T47D (cell line): Measurements from ENCODE around the gene HMG20B.

Experiments used
- DNase-seq, 2 experiments: peaks; one replicate each; pipeline versions ENCODE4 v3.0.0 to v3.0.0-alpha.2; 2011 to 2012; ENCODE audit warnings: low read depth in 1 of 2, low spot score in 1 of 2
- JUND ChIP-seq: IDR thresholded peaks from 2 replicates; pipeline ENCODE4 v1.6.1; 2012; ENCODE audit warnings: low read depth
- in situ Hi-C: cut with HindIII; loops from 2 replicates; pipeline ENCODE4 v1.10.0; 2016; ENCODE audit warnings: low sequenced_read_pairs, low pct_unique_long_range_greater_than_20kb

The HMG20B gene

GRCh38 chr19:3620145-3620816, 47.5 kb downstream of the HMG20B start:
- TF ChIP-seq JUND: no peak
- in situ Hi-C loops: no loop called here
- DNase-seq: no peak

- DNase-seq: no peak
- in situ Hi-C loops: no loop called here
- TF ChIP-seq JUND: no peak
Observed at GRCh38 chr19:3620817-3621547, 48.2 kb downstream of the HMG20B start.

- in situ Hi-C loops: no loop called here
- no peak for DNase-seq
- no peak for TF ChIP-seq JUND
Observed at GRCh38 chr19:3621689-3622088, 48.9 kb downstream of the HMG20B start.

- no peak for TF ChIP-seq JUND
- no peak for DNase-seq
- in situ Hi-C loops: no loop called here
Observed at GRCh38 chr19:3622224-3622623, 49.5 kb downstream of the HMG20B start.

- DNase-seq: no peak
- in situ Hi-C loops: no loop called here
- TF ChIP-seq JUND: no peak
Observed at GRCh38 chr19:3623716-3624115, 51.0 kb downstream of the HMG20B start.

GRCh38 chr19:3625996-3626472, 53.3 kb downstream of the HMG20B start:
- in situ Hi-C loops: no loop called here
- no peak for DNase-seq
- TF ChIP-seq JUND: no peak

GRCh38 chr19:3626473-3627350, 54.0 kb downstream of the HMG20B start, which contains the start of gene CACTIN:
CACTIN (minus strand) TSS chr19:3626790; CDS start chr19:3626762, 28 bp downstream.
- no peak for TF ChIP-seq JUND
- peak; percentile 98 to 99 for DNase-seq
- in situ Hi-C loops: no loop called here

- DNase-seq: no peak
- TF ChIP-seq JUND: no peak
- in situ Hi-C loops: no loop called here
Observed at GRCh38 chr19:3627351-3627723, 54.6 kb downstream of the HMG20B start.
